CD14-positive monocyte (primary cell): ENCODE results near the gene PPP1R1C. TPM values are rescaled to one million over a fixed set of nuclear protein-coding genes. Genes with fewer than 3 reads are reported as not detected.

Source experiments
- DNase-seq, 3 donors: peaks; one replicate each; pipeline ENCODE4 v3.0.0-alpha.2; 2011 to 2022
- H2AFZ ChIP-seq: 2 replicates; pipeline ENCODE4 v1.6.0; 2012; ENCODE audit warnings: mild to moderate bottlenecking, low read depth, low read length, inconsistent platforms; ENCODE audit not compliant: insufficient read depth, poor library complexity, severe bottlenecking
- H3K27ac ChIP-seq, 2 donors: 1 replicate in 1 of 2; 2 replicates in 1 of 2; pipeline ENCODE4 v1.5.1; 2012 to 2013; ENCODE audit warnings: low read length in 2 of 2, control low read depth in 1 of 2, inconsistent platforms in 1 of 2, low read depth in 1 of 2, mild to moderate bottlenecking in 1 of 2
- H3K27me3 ChIP-seq, 2 donors: one replicate each; pipeline versions ENCODE4 v1.6.0 to v1.6.1; 2011 to 2013; ENCODE audit warnings: low read length in 2 of 2; ENCODE audit not compliant: control insufficient read depth in 2 of 2, insufficient read depth in 2 of 2
- H3K36me3 ChIP-seq, 2 donors: replicated peaks in 1 of 2; 1 replicate in 1 of 2; 2 replicates in 1 of 2; pipeline versions ENCODE4 v1.5.1 to v1.6.1; 2012 to 2013; ENCODE audit warnings: low read length in 2 of 2, control low read depth in 1 of 2, inconsistent platforms in 1 of 2, mild to moderate bottlenecking in 1 of 2; ENCODE audit not compliant: insufficient read depth in 2 of 2, control insufficient read depth in 1 of 2
- H3K4me1 ChIP-seq, 2 donors: 1 replicate in 1 of 2; 2 replicates in 1 of 2; pipeline versions ENCODE4 v1.5.1 to v1.6.1; 2012 to 2013; ENCODE audit warnings: low read length in 2 of 2, control low read depth in 1 of 2, inconsistent platforms in 1 of 2, mild to moderate bottlenecking in 1 of 2, moderate library complexity in 1 of 2; ENCODE audit not compliant: insufficient read depth in 2 of 2, control insufficient read depth in 1 of 2
- H3K4me2 ChIP-seq: replicated peaks from 2 replicates; pipeline ENCODE3; 2012; ENCODE audit warnings: low read length, moderate library complexity, mild to moderate bottlenecking; ENCODE audit not compliant: poor library complexity, severe bottlenecking; ENCODE audit errors: extremely low read depth
- H3K4me3 ChIP-seq, 3 experiments: fragments of 200-600 bp in 1 of 3; sonication (generic) in 1 of 3; replicated peaks in 1 of 3; 1 replicate in 2 of 3; 2 replicates in 1 of 3; pipeline ENCODE4 v1.5.1; 2011 to 2013; ENCODE audit warnings: low read length in 3 of 3, mild to moderate bottlenecking in 3 of 3, control low read depth in 2 of 3, low read depth in 2 of 3, inconsistent platforms in 1 of 3, moderate library complexity in 1 of 3
- H3K79me2 ChIP-seq: 2 replicates; pipeline ENCODE4 v1.6.0; 2012; ENCODE audit warnings: mild to moderate bottlenecking, control low read depth, inconsistent platforms, low read length, moderate library complexity; ENCODE audit not compliant: insufficient read depth
- H3K9ac ChIP-seq: 2 replicates; pipeline ENCODE4 v1.6.0; 2017; ENCODE audit warnings: low read length, mild to moderate bottlenecking; ENCODE audit not compliant: insufficient read depth, poor library complexity, severe bottlenecking
- H3K9me3 ChIP-seq, 2 donors: replicated peaks in 1 of 2; 1 replicate in 1 of 2; 2 replicates in 1 of 2; pipeline versions ENCODE4 v1.5.1 to v1.6.1; 2012 to 2013; ENCODE audit warnings: low read length in 2 of 2, control low read depth in 1 of 2; ENCODE audit not compliant: control insufficient read depth in 1 of 2, insufficient read depth in 1 of 2
- H4K20me1 ChIP-seq: 2 replicates; pipeline ENCODE4 v1.6.0; 2012; ENCODE audit warnings: mild to moderate bottlenecking, low read length, control low read depth, moderate library complexity; ENCODE audit not compliant: insufficient read depth
- H3K27ac Mint-ChIP-seq, 7 donors: one replicate each; pipeline ENCODE4 v1.8.0; 2020; ENCODE audit warnings: mild to moderate bottlenecking in 7 of 7, mixed read lengths in 7 of 7, moderate library complexity in 6 of 7, inconsistent platforms in 2 of 7
- H3K27me3 Mint-ChIP-seq, 3 donors: one replicate each; pipeline ENCODE4 v1.8.0; 2021 to 2022; ENCODE audit warnings: low read depth in 3 of 3, mild to moderate bottlenecking in 3 of 3, mixed read lengths in 3 of 3, moderate library complexity in 3 of 3, inconsistent platforms in 1 of 3
- H3K36me3 Mint-ChIP-seq, 2 donors: one replicate each; pipeline ENCODE4 v1.8.0; 2020; ENCODE audit warnings: mixed read lengths in 2 of 2, inconsistent platforms in 1 of 2, mild to moderate bottlenecking in 1 of 2
- H3K4me1 Mint-ChIP-seq: one replicate; pipeline ENCODE4 v1.8.0; 2020; ENCODE audit warnings: mild to moderate bottlenecking, mixed read lengths
- H3K4me3 Mint-ChIP-seq, 2 donors: one replicate each; pipeline ENCODE4 v1.8.0; 2020; ENCODE audit warnings: mild to moderate bottlenecking in 2 of 2, mixed read lengths in 2 of 2, moderate library complexity in 1 of 2
- H3K9me3 Mint-ChIP-seq, 7 donors: one replicate each; pipeline ENCODE4 v1.8.0; 2020 to 2022; ENCODE audit warnings: mixed read lengths in 7 of 7, mild to moderate bottlenecking in 6 of 7, moderate library complexity in 6 of 7, inconsistent platforms in 2 of 7
- WGBS: methylation state at CpG from one replicate; pipeline ENCODE4 v1.1.5; 2013; ENCODE audit warnings: missing lambda C conversion rate; ENCODE audit not compliant: insufficient coverage; 5-methylcytosine and 5-hydroxymethylcytosine counted together
- intact Hi-C, 2 donors: fragments of 100-400 bp; cut with micrococcal nuclease; formaldehyde crosslinking; loops; one replicate each; pipeline versions ENCODE4 v1.15.0 to v1.15.1; 2023
- polyA plus RNA-seq, 3 donors: library from polyadenylated mRNA; depleted of rRNA in 1 of 3; unstranded in 2 of 3; stranded (reverse) in 1 of 3; fragments of 300-500 nt in 2 of 3; fragments of >200 nt in 1 of 3; fragmentation: Illumina TruSeq in 2 of 3; gene quantifications; 1 replicate in 2 of 3; 2 replicates in 1 of 3; pipeline ENCODE4 v1.2.3, GENCODE V29; 2012 to 2021
- TF ChIP-seq, protein P1 (sequence below): fragments of 200-600 bp; IDR thresholded peaks from one replicate; pipeline ENCODE4 v1.8.0; 2022; ENCODE audit warnings: antibody characterized with exemption, mild to moderate bottlenecking

PPP1R1C gene
- polyA plus RNA-seq, 3 donors, result not detected

DNA sequence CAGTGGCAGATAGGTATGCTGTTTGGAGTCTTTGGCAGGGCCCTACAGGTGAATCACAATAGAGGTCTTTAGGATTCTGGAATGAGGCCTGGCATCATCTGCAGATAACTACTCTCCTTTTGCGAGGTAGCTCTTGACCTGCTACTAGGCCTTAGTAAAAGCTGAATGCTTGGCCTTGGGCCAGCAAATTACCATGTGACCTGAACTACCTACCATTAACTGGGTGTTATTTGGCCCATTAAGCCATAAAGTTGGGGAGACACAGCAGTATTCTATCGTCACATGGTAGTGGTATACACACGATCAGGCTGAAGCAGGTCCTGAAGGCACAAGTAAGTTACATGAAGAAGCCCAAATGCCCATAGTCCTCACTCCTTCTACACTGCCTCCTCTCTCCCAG, 178.2 kb downstream of the PPP1R1C start:
- no peak overlapping the region for H3K27ac Mint-ChIP-seq
- Histone ChIP-seq H3K4me3 (no peak overlapping the region), H3K4me1 (no peaks in the 10 kb centered on the region), H3K9ac (no peak overlapping the region), H4K20me1 (no peaks in the 10 kb centered on the region), H3K27ac (no peak overlapping the region), H3K36me3 (no peaks in the 10 kb centered on the region), H3K9me3 (no peaks in the 10 kb centered on the region), H2AFZ (no peak overlapping the region), H3K4me2 (no peak overlapping the region), H3K27me3 (no peaks in the 10 kb centered on the region), H3K79me2 (no peaks in the 10 kb centered on the region)
- H3K9me3 Mint-ChIP-seq, result peaks cover 0 to 2% (median 0%) of the 10 kb centered on the region in 7 donors
- no peaks in the 10 kb centered on the region for H3K27me3 Mint-ChIP-seq
- intact Hi-C loops, result no loop called here
- WGBS, result 100% methylated on average over 1 of the region's 3 CpGs
- no peaks in the 10 kb centered on the region for H3K36me3 Mint-ChIP-seq
- TF ChIP-seq, protein P1, sequence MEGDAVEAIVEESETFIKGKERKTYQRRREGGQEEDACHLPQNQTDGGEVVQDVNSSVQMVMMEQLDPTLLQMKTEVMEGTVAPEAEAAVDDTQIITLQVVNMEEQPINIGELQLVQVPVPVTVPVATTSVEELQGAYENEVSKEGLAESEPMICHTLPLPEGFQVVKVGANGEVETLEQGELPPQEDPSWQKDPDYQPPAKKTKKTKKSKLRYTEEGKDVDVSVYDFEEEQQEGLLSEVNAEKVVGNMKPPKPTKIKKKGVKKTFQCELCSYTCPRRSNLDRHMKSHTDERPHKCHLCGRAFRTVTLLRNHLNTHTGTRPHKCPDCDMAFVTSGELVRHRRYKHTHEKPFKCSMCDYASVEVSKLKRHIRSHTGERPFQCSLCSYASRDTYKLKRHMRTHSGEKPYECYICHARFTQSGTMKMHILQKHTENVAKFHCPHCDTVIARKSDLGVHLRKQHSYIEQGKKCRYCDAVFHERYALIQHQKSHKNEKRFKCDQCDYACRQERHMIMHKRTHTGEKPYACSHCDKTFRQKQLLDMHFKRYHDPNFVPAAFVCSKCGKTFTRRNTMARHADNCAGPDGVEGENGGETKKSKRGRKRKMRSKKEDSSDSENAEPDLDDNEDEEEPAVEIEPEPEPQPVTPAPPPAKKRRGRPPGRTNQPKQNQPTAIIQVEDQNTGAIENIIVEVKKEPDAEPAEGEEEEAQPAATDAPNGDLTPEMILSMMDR, result no peak
- no peak overlapping the region for H3K4me3 Mint-ChIP-seq
- no peaks in the 10 kb centered on the region for H3K4me1 Mint-ChIP-seq
- DNase-seq, result no peak

DNA sequence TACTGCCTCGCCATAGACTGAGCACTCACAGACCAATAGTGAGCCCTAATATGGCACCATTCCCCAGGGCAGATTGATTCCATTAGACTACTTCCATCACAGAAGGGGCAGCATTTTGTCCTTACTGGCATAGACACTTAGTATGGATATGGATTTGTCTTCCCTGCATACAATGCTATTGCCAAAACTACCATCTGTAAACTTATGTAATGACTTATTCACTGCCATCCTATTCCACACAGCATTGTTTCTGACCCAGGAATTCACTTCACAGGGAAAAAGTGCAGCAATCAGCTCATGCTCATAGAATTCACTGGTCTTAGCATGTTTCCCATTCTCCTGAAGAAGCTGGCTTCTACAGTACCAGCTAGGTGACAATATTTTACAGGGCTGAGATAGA, 179.0 kb downstream of the PPP1R1C start:
- Histone ChIP-seq H2AFZ (no peak overlapping the region), H3K79me2 (no peaks in the 10 kb centered on the region), H3K4me2 (no peak overlapping the region), H4K20me1 (no peaks in the 10 kb centered on the region), H3K4me3 (no peak overlapping the region), H3K36me3 (no peaks in the 10 kb centered on the region), H3K27me3 (no peaks in the 10 kb centered on the region), H3K27ac (no peak overlapping the region), H3K9me3 (no peaks in the 10 kb centered on the region), H3K9ac (no peak overlapping the region), H3K4me1 (no peaks in the 10 kb centered on the region)
- Mint-ChIP-seq H3K27ac (no peak overlapping the region), H3K36me3 (no peaks in the 10 kb centered on the region), H3K27me3 (no peaks in the 10 kb centered on the region), H3K4me1 (no peaks in the 10 kb centered on the region), H3K4me3 (no peak overlapping the region), H3K9me3 (peaks cover 0 to 2% (median 0%) of the 10 kb centered on the region in 7 donors)
- 67% methylated on average over 1 of the region's 1 CpG for WGBS
- TF ChIP-seq, protein P1, result no peak
- intact Hi-C loops, result no loop called here
- DNase-seq, result no peak
